G401 (cell line): Measurements from ENCODE around the gene SUPT3H. TPM values are rescaled to one million over a fixed set of nuclear protein-coding genes. Genes with fewer than 3 reads are reported as not detected.
"Not testable (repeated sequence)": the region's sequence is repeated elsewhere in the genome, so short reads cannot be mapped to it uniquely, and the experiment has no call there.

ENCODE experiments used
- DNase-seq: peaks from one replicate; pipeline ENCODE4 v3.0.0-alpha.2; 2015; ENCODE audit warnings: low spot score
- in situ Hi-C: cut with HindIII; loops from 2 replicates; pipeline ENCODE4 v1.10.0; 2016; ENCODE audit warnings: low sequenced_read_pairs, mixed read lengths
- total RNA-seq: library from RNA; depleted of rRNA; stranded (reverse); fragments of >200 nt; shearing (Covaris generic); gene quantifications from 2 replicates; pipeline ENCODE4 v1.2.3, GENCODE V29; 2014

The SUPT3H gene
- total RNA-seq, 1 experiment from 2014 or later: 10.9 TPM

- in situ Hi-C loops: no loop called here
- DNase-seq: no peak
These were observed 282.9 kb downstream of the SUPT3H start for GRCh38 chr6:45094831-45095230.

GRCh38 chr6:45092135-45092534 lies 285.6 kb downstream of the SUPT3H start:
- DNase-seq: no peak
- in situ Hi-C loops: no loop called here

- in situ Hi-C loops: no loop called here
These were observed 291.2 kb downstream of the SUPT3H start for GRCh38 chr6:45086360-45087084.

GRCh38 chr6:45084257-45084656 lies 293.5 kb downstream of the SUPT3H start:
- in situ Hi-C loops: no loop called here
- DNase-seq: no peak

More at GRCh38 chr6:45086360-45087084, 291.2 kb downstream of the SUPT3H start:
- DNase-seq: no peak

GRCh38 chr6:45082091-45082490 lies 295.6 kb downstream of the SUPT3H start:
- in situ Hi-C loops: no loop called here
- DNase-seq: no peak

- in situ Hi-C loops: no loop called here
- no peak for DNase-seq
These were observed 296.1 kb downstream of the SUPT3H start for GRCh38 chr6:45081634-45082033.

- in situ Hi-C loops: no loop called here
- no peak for DNase-seq
These were observed 299.3 kb downstream of the SUPT3H start for GRCh38 chr6:45078432-45078831.

GRCh38 chr6:45076217-45076930 lies 301.4 kb downstream of the SUPT3H start:
- DNase-seq: no peak
- in situ Hi-C loops: no loop called here

GRCh38 chr6:45075246-45075645 lies 302.5 kb downstream of the SUPT3H start:
- no peak for DNase-seq
- in situ Hi-C loops: no loop called here

GRCh38 chr6:45074439-45074838 lies 303.3 kb downstream of the SUPT3H start:
- no peak for DNase-seq
- in situ Hi-C loops: no loop called here

- DNase-seq: no peak
- in situ Hi-C loops: no loop called here
These were observed 304.0 kb downstream of the SUPT3H start for GRCh38 chr6:45073771-45074170.

- no peak for DNase-seq
- in situ Hi-C loops: no loop called here
These were observed 305.1 kb downstream of the SUPT3H start for GRCh38 chr6:45072673-45073072.

- no peak for DNase-seq
- in situ Hi-C loops: no loop called here
These were observed 305.7 kb downstream of the SUPT3H start for GRCh38 chr6:45072016-45072415.

- no peak for DNase-seq
- in situ Hi-C loops: no loop called here
These were observed 308.6 kb downstream of the SUPT3H start for GRCh38 chr6:45069091-45069490.

- DNase-seq, in situ Hi-C loops: not testable (repeated sequence)
These were observed 310.3 kb downstream of the SUPT3H start for GRCh38 chr6:45067446-45067845.

- DNase-seq, in situ Hi-C loops: not testable (repeated sequence)
These were observed 315.1 kb downstream of the SUPT3H start for GRCh38 chr6:45062659-45063058.

GRCh38 chr6:45057711-45058110 lies 320.0 kb downstream of the SUPT3H start:
- no peak for DNase-seq
- in situ Hi-C loops: no loop called here

GRCh38 chr6:45054610-45055009 lies 323.1 kb downstream of the SUPT3H start:
- DNase-seq: no peak
- in situ Hi-C loops: no loop called here

- in situ Hi-C loops: no loop called here
These were observed 325.4 kb downstream of the SUPT3H start for GRCh38 chr6:45052325-45052724.

GRCh38 chr6:45049188-45049843 lies 328.4 kb downstream of the SUPT3H start:
- DNase-seq: no peak
- in situ Hi-C loops: no loop called here

More at GRCh38 chr6:45052325-45052724, 325.4 kb downstream of the SUPT3H start:
- DNase-seq: no peak
